Parathyroid adenoma (tissue), 2 donors: ENCODE measurements around the gene REM1.
"Not testable (repeated sequence)": the region's sequence is repeated elsewhere in the genome, so short reads cannot be mapped to it uniquely, and the experiment has no call there.

Experiments used
- H2AFZ ChIP-seq: fragments of 300-600 bp; sonication (generic); one replicate; pipeline ENCODE4 v1.7.0; 2017; ENCODE audit warnings: antibody characterized with exemption, mild to moderate bottlenecking
- H3K27ac ChIP-seq: fragments of 300-600 bp; sonication (generic); one replicate; pipeline ENCODE4 v1.7.0; 2017
- H3K27me3 ChIP-seq: fragments of 300-600 bp; sonication (generic); one replicate; pipeline ENCODE4 v1.7.0; 2017; ENCODE audit warnings: low read length; ENCODE audit not compliant: control insufficient read depth, insufficient read depth
- H3K36me3 ChIP-seq: fragments of 300-600 bp; sonication (generic); one replicate; pipeline ENCODE4 v1.7.0; 2017; ENCODE audit warnings: low read length; ENCODE audit not compliant: control insufficient read depth, insufficient read depth
- H3K4me1 ChIP-seq: fragments of 300-600 bp; sonication (generic); one replicate; pipeline ENCODE4 v1.7.0; 2017; ENCODE audit warnings: control low read depth
- H3K4me2 ChIP-seq: fragments of 300-600 bp; sonication (generic); one replicate; pipeline ENCODE4 v1.7.0; 2017; ENCODE audit warnings: low read length
- H3K4me3 ChIP-seq: fragments of 300-600 bp; sonication (generic); one replicate; pipeline ENCODE4 v1.7.0; 2017; ENCODE audit warnings: low read depth, low read length
- H3K79me2 ChIP-seq: fragments of 300-600 bp; sonication (generic); one replicate; pipeline ENCODE4 v1.7.0; 2017; ENCODE audit warnings: control low read depth
- H3K9ac ChIP-seq: fragments of 300-600 bp; sonication (generic); one replicate; pipeline ENCODE4 v1.7.0; 2017; ENCODE audit warnings: mild to moderate bottlenecking
- H3K9me3 ChIP-seq: fragments of 300-600 bp; sonication (generic); one replicate; pipeline ENCODE4 v1.7.0; 2017; ENCODE audit warnings: low read length; ENCODE audit not compliant: control insufficient read depth
- CTCF ChIP-seq: fragments of 300-600 bp; sonication (generic); IDR thresholded peaks from one replicate; pipeline ENCODE4 v1.7.0; 2017; ENCODE audit warnings: antibody characterized with exemption, mild to moderate bottlenecking
- donor health status: primary hyperparathyroidism.

Gene REM1

GRCh38 chr20:31515775-31516107, 40.7 kb downstream of the REM1 start:
- H3K36me3 ChIP-seq, result no peaks in the 10 kb centered on the region
- peaks cover 55% of the 10 kb centered on the region for H3K79me2 ChIP-seq
- H3K9me3 ChIP-seq, result no peaks in the 10 kb centered on the region
- H3K27me3 ChIP-seq, result no peaks in the 10 kb centered on the region
- H3K4me2 ChIP-seq, result peak overlapping the region; percentile 52
- TF ChIP-seq CTCF, result no peak
- H3K27ac ChIP-seq, result no peak overlapping the region
- H3K4me3 ChIP-seq, result no peak overlapping the region
- H3K4me1 ChIP-seq, result peaks cover 17% of the 10 kb centered on the region
- no peak overlapping the region for H3K9ac ChIP-seq
- H2AFZ ChIP-seq, result no peak overlapping the region

GRCh38 chr20:31516166-31516565, 41.1 kb downstream of the REM1 start:
- no peak overlapping the region for H3K9ac ChIP-seq
- H3K9me3 ChIP-seq, result no peaks in the 10 kb centered on the region
- no peaks in the 10 kb centered on the region for H3K36me3 ChIP-seq
- no peak overlapping the region for H3K4me2 ChIP-seq
- peaks cover 55% of the 10 kb centered on the region for H3K79me2 ChIP-seq
- no peak overlapping the region for H3K4me3 ChIP-seq
- H2AFZ ChIP-seq, result no peak overlapping the region
- H3K27ac ChIP-seq, result no peak overlapping the region
- no peak for TF ChIP-seq CTCF
- no peaks in the 10 kb centered on the region for H3K27me3 ChIP-seq
- peaks cover 17% of the 10 kb centered on the region for H3K4me1 ChIP-seq

- H3K79me2 ChIP-seq, result peaks cover 58% of the 10 kb centered on the region
- no peak overlapping the region for H3K4me2 ChIP-seq
- no peak for TF ChIP-seq CTCF
- H3K4me1 ChIP-seq, result peaks cover 17% of the 10 kb centered on the region
- H2AFZ ChIP-seq, result no peak overlapping the region
- no peaks in the 10 kb centered on the region for H3K9me3 ChIP-seq
- no peaks in the 10 kb centered on the region for H3K36me3 ChIP-seq
- H3K27ac ChIP-seq, result no peak overlapping the region
- H3K27me3 ChIP-seq, result no peaks in the 10 kb centered on the region
- H3K4me3 ChIP-seq, result no peak overlapping the region
- H3K9ac ChIP-seq, result no peak overlapping the region
Measured at GRCh38 chr20:31516651-31517050, 41.6 kb downstream of the REM1 start.

GRCh38 chr20:31517373-31517772, 42.3 kb downstream of the REM1 start:
- no peak for TF ChIP-seq CTCF
- Histone ChIP-seq H3K27ac (no peak overlapping the region), H3K27me3 (no peaks in the 10 kb centered on the region), H3K9me3 (no peaks in the 10 kb centered on the region), H2AFZ (no peak overlapping the region), H3K36me3 (no peaks in the 10 kb centered on the region), H3K4me3 (no peak overlapping the region), H3K79me2 (peaks cover 58% of the 10 kb centered on the region), H3K9ac (no peak overlapping the region), H3K4me2 (no peak overlapping the region), H3K4me1 (peaks cover 17% of the 10 kb centered on the region)

GRCh38 chr20:31521267-31521666, 46.2 kb downstream of the REM1 start:
- not testable (repeated sequence) for H3K9ac ChIP-seq, H3K4me3 ChIP-seq, H3K4me1 ChIP-seq, H3K27me3 ChIP-seq, H3K9me3 ChIP-seq, H3K36me3 ChIP-seq, H3K4me2 ChIP-seq, H3K27ac ChIP-seq, H2AFZ ChIP-seq
- H3K79me2 ChIP-seq, result peaks cover 50% of the 10 kb centered on the region
